ENCODE data around the gene OR5AU1. TPM values are rescaled to one million over a fixed set of nuclear protein-coding genes. Genes with fewer than 3 reads are reported as not detected.

The OR5AU1 gene
- total RNA-seq, 2 donors from 2014 or later = not detected

GRCh38 chr14:21107283-21107800, 48.5 kb downstream of the OR5AU1 start:
- no peak for DNase-seq (ENCODE audit: low spot score)

GRCh38 chr14:21106498-21107282, 49.2 kb downstream of the OR5AU1 start:
- TF ChIP-seq CTCF (IDR thresholded peaks at IDR 0.05) = peak; percentile 77
- Histone ChIP-seq H3K27me3 (replicated peaks; ENCODE audit: insufficient read depth) (no peaks in the 10 kb centered on the region), H3K4me3 (peak overlapping the region; percentile 31), H3K9me3 (no peaks in the 10 kb centered on the region), H3K27ac (peak overlapping the region in 1 of 2 donors; percentile 50), H3K4me1 (ENCODE audit: control insufficient read depth in 1 of 2, low read depth in 2 of 2) (peaks cover 0 to 34% of the 10 kb centered on the region in 2 donors), H3K36me3 (no peaks in the 10 kb centered on the region)
- ATAC-seq (ENCODE audit: insufficient number of reproducible peaks, low FRiP score, low read depth) (no peak), DNase-seq (ENCODE audit: low spot score) (no peak)

More at GRCh38 chr14:21107283-21107800, 48.5 kb downstream of the OR5AU1 start:
- Histone ChIP-seq H3K4me3 (no peak overlapping the region), H3K4me1 (ENCODE audit: control insufficient read depth in 1 of 2, low read depth in 2 of 2) (peaks cover 0 to 34% of the 10 kb centered on the region in 2 donors), H3K27ac (no peak overlapping the region), H3K27me3 (replicated peaks; ENCODE audit: insufficient read depth) (no peaks in the 10 kb centered on the region), H3K36me3 (no peaks in the 10 kb centered on the region), H3K9me3 (no peaks in the 10 kb centered on the region)
- no peak for ATAC-seq (ENCODE audit: insufficient number of reproducible peaks, low FRiP score, low read depth)
- no peak for TF ChIP-seq CTCF (IDR thresholded peaks at IDR 0.05)

GRCh38 chr14:21106176-21106497, 49.7 kb downstream of the OR5AU1 start:
- DNase-seq (ENCODE audit: low spot score) (no peak), ATAC-seq (ENCODE audit: insufficient number of reproducible peaks, low FRiP score, low read depth) (no peak)
- Histone ChIP-seq H3K27me3 (replicated peaks; ENCODE audit: insufficient read depth) (no peaks in the 10 kb centered on the region), H3K36me3 (no peaks in the 10 kb centered on the region), H3K4me1 (ENCODE audit: control insufficient read depth in 1 of 2, low read depth in 2 of 2) (peaks cover 0 to 34% of the 10 kb centered on the region in 2 donors), H3K9me3 (no peaks in the 10 kb centered on the region), H3K27ac (peak overlapping the region in 1 of 2 donors; percentile 50), H3K4me3 (no peak overlapping the region)
- TF ChIP-seq CTCF (IDR thresholded peaks at IDR 0.05) = no peak

GRCh38 chr14:21105095-21105494, 50.8 kb downstream of the OR5AU1 start:
- H3K4me1 ChIP-seq (ENCODE audit: control insufficient read depth in 1 of 2, low read depth in 2 of 2) = peaks cover 0 to 34% of the 10 kb centered on the region in 2 donors
- no peaks in the 10 kb centered on the region for H3K36me3 ChIP-seq
- H3K27ac ChIP-seq = peak overlapping the region; percentile 91 to 99
- H3K9me3 ChIP-seq = no peaks in the 10 kb centered on the region
- DNase-seq (ENCODE audit: low spot score) (no peak), ATAC-seq (ENCODE audit: insufficient number of reproducible peaks, low FRiP score, low read depth) (no peak)
- no peak for TF ChIP-seq CTCF (IDR thresholded peaks at IDR 0.05)
- H3K4me3 ChIP-seq = no peak overlapping the region
- H3K27me3 ChIP-seq (replicated peaks; ENCODE audit: insufficient read depth) = no peaks in the 10 kb centered on the region

Other genes starting within 250 kb of the OR5AU1 start
- gene RNASE2, start 200.6 kb downstream of the OR5AU1 start, total RNA-seq = 1 to 10 TPM; 6.9 to 7.2 TPM
- gene METTL17, start 166.1 kb downstream of the OR5AU1 start, total RNA-seq = 100 to 1,000 TPM in 1 of 2 donors, 10 to 100 TPM in 1; 94.8 to 141 TPM
- gene SLC39A2, start 156.8 kb downstream of the OR5AU1 start, total RNA-seq = not detected
- gene NDRG2, start 131.0 kb downstream of the OR5AU1 start, total RNA-seq = 100 to 1,000 TPM; 139 TPM
- gene TPPP2, start 125.8 kb downstream of the OR5AU1 start, total RNA-seq = not detected
- not detected for gene RNASE13, start 121.3 kb downstream of the OR5AU1 start, total RNA-seq
- under 1 TPM in 1 of 2 donors, not detected in 1; 0.27 TPM for gene RNASE7, start 113.7 kb downstream of the OR5AU1 start, total RNA-seq
- not detected for gene RNASE8, start 98.2 kb downstream of the OR5AU1 start, total RNA-seq
- 10 to 100 TPM; 51.0 to 61.7 TPM for gene ARHGEF40, start 85.8 kb downstream of the OR5AU1 start, total RNA-seq
- 10 to 100 TPM; 34.7 to 74.2 TPM for gene ZNF219, start 57.4 kb downstream of the OR5AU1 start, total RNA-seq
- gene TMEM253, start 55.0 kb downstream of the OR5AU1 start, total RNA-seq = not detected
- 100 to 1,000 TPM; 208 to 422 TPM for gene HNRNPC, start 113.4 kb upstream of the OR5AU1 start, total RNA-seq
- not detected for gene RPGRIP1, start 124.0 kb upstream of the OR5AU1 start, total RNA-seq
- 10 to 100 TPM; 48.1 to 87.3 TPM for gene SUPT16H, start 228.0 kb upstream of the OR5AU1 start, total RNA-seq

Data from thoracic aorta (tissue), 2 donors.